Stimulated activated CD8-positive, alpha-beta memory T cell treated with anti-CD3 and anti-CD28 coated beads, Interleukin-4, amount 100 ng/mL, for 4 hours (primary cell): ENCODE results near the gene DNAI2.
"Not testable (repeated sequence)": the region's sequence is repeated elsewhere in the genome, so short reads cannot be mapped to it uniquely, and the experiment has no call there.

Experiments
- DNase-seq, 2 donors: peaks; one replicate each; pipeline ENCODE4 v3.0.0-alpha.2; 2020; ENCODE audit warnings: low read depth in 2 of 2, low spot score in 1 of 2

Gene DNAI2

GRCh38 chr17:74274709-74275340, 791 bp downstream of the DNAI2 start:
- DNase-seq: no peak

DNA sequence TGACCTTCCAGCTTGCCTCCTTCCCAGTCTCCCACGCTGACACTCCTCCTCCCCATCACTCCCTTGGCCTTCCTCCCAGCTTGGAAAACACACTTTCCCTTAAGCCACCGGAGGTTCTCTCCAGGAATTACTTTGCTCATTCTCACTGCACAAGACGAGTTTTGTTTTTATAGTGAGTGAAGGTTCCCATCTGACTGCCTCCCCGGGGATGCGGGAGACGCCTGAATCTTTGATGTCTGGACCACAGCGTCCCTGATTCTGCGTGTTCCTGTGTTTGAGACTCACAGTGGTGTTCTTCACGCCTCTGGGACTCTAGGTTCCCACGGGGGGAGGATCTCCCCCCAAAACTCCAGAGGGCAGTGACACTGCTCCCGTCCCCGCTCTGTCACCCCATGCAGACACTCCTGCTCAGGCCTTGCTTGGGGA, 2.0 kb downstream of the DNAI2 start:
- no peak for DNase-seq

- DNase-seq: no peak
Observed at GRCh38 chr17:74276541-74277009, 2.5 kb downstream of the DNAI2 start.

GRCh38 chr17:74277935-74278334, 3.9 kb downstream of the DNAI2 start:
- DNase-seq: no peak

DNA sequence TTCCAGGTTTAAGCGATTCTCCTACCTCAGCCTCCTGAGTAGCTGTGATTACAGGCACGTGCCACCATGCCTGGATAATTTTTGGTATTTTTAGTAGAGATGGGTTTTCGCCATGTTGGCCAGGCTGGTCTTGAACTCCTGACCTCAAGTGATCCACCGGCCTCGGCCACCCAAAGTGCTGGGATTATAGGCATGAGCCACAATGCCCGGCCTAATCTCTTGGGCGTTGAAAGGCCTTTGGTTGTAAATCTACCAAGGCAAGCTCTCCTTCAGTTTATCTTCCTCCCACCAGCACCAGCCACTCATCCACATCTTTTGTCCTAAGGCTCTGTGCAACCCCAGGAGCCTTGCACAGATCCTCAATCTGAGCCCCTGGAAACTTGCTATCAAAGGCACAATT, 5.6 kb downstream of the DNAI2 start:
- DNase-seq: not testable (repeated sequence)

DNA sequence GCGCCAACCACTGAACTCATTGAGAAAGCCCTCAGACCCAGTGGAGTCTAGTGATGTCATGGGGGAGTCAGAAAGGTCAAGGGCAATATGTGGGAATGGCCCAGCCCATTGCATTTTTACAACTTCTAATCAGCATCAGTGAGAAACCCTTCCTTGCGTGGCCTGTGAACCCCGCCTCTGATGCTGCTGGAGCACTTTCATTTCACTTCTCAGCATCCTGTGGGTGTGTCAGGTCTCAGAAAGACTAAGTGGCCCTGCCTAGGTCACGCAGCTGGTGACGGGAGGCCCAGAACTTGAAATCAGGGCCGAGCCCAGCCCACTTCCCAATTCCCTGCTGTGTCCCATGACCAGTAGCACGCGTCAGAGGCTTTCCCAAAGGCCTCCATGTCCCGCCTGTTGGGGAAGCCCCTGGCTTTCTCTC, 6.1 kb downstream of the DNAI2 start:
- peak in 1 of 2 donors; percentile 24 for DNase-seq

GRCh38 chr17:74281799-74282198, 7.8 kb downstream of the DNAI2 start:
- no peak for DNase-seq

DNA sequence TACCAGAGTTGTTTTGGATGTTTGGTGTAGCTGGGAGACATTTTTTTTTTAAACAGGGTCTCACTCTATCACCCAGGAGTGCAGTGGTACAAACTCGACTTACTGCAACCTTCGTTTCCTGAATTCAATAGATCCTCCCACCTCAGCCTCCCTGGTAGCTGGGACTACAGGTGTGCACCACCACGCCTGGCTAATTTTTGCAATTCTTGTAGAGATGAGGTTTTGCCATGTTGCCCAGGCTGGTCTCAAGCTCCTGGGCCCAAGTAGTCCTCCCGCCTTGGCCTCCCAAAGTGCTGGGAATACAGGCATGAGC, 8.2 kb downstream of the DNAI2 start:
- not testable (repeated sequence) for DNase-seq

DNA sequence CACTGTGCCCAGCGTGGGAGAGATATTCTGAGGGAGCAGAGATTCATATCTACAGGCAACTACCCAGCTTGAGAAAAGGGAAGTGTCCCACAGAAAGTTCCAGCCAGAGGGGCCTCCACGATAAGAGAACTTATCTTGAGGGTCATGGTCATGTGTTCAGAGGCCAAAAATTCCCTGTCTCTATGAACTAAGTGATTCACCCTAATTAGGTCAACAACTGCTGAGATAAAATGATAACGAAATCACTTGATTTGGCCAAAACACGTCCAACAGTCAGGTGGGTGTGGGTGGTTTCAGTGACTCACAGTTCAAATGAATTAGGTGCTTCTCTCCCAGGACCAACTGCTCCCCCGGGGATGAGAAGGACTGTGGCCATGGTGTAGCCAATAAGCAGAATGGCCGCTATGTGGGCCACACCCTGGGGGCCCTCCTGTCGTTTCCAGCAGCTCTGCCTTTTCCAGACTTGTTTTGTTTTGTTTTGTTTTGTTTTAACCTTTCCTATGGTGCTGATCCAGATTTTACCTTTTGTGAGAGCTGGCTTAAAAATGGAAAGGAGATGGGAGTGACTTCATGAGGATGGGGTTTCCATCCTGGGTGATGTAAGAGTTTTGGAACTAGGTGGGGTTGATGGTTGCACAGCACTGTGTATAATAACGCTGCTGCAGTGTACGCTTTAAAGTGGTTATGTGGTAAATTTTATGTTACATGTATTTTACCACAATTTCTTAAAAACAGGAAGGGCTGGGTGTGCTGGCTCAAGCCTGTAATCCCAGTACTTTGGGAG, 8.7 kb downstream of the DNAI2 start:
- peak; percentile 16 to 32 for DNase-seq

DNA sequence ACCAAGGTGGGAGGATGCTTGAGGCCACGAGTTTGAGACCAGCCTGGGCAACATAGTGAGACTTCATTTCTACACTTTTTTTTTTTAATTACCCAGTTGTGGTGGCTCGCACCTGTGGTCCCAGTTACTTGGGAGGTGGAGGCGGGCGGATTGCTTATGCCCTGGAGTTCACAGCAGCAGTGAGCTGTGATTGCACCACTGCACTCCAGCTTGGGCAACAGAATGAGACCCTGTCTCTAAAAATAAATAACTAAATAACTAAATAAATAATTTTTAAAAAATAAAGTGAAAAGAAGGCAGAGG, 9.3 kb downstream of the DNAI2 start:
- DNase-seq: no peak

GRCh38 chr17:74287031-74287602, 13.1 kb downstream of the DNAI2 start:
- no peak for DNase-seq

- DNase-seq: no peak
Observed at GRCh38 chr17:74288785-74289184, 14.8 kb downstream of the DNAI2 start.

DNA sequence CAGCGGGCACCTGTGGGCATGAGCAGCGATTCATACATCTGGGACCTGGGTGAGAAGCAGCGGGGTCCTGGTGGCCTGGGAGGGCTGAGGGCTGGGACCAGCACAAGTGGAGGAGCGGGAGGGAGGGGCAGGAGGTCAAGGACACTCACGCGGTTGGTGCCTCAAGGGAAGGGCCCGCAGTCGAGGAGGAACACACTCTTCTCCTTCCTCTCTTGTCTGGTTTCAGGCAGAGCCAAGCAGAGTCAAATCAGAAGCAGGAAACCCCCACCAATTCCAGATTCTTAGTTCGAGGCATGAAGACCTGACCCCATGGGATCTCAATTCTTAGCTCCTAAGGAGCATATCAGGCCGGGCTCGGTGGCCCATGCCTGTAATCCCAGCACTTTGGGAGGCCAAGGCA, 15.7 kb downstream of the DNAI2 start:
- DNase-seq: no peak

GRCh38 chr17:74290340-74290739, 16.3 kb downstream of the DNAI2 start:
- no peak for DNase-seq

DNA sequence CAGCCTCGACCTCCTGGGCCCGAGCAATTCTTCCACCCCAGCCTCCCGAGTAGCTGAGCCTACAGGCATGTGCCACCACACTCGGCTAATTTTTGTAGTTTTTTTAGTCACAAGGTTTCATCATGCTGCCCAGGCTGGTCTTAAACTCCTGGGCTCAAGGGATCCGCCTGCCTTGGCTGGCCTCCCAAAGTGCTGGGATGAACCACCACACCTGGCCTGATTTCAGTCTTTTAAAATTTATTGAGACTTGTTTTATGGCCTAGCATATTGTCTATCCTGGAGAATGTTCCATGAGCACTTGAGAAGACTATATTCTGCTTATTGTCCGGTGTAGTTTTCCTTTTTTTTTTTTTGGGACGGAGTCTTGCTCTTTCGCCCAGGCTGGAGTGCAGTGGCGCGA, 18.5 kb downstream of the DNAI2 start:
- DNase-seq: no peak

GRCh38 chr17:74295625-74296547, 21.9 kb downstream of the DNAI2 start:
- DNase-seq: no peak

- DNase-seq: no peak
Observed at GRCh38 chr17:74296548-74296936, 22.5 kb downstream of the DNAI2 start.

DNA sequence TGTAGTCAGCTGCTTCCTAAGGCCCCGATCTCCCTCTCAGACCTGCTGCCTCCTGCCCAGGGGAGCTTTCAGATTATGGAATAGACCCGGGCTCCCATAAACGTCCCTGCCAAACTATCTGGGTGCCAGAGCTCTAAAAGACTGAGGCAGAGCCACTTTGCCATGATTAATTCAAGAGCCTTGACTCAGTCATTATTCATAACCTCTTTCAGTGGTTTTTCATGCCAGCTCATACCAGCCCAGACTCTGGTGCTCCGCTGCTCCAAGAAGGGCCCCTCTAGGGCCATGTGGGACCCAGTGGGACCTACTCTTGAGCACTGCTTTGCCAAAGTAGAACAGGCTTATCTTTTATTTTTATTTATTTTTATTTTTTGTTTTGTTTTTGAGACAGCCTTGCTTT, 23.9 kb downstream of the DNAI2 start:
- DNase-seq: no peak

GRCh38 chr17:74298778-74299177, 24.7 kb downstream of the DNAI2 start:
- no peak for DNase-seq

- DNase-seq: no peak
Observed at GRCh38 chr17:74299226-74300009, 25.4 kb downstream of the DNAI2 start.

GRCh38 chr17:74303305-74303704, 29.3 kb downstream of the DNAI2 start:
- DNase-seq: no peak
